Pancreas (tissue), 10 donors: ENCODE results near the gene RTTN. TPM values are rescaled to one million over a fixed set of nuclear protein-coding genes. Genes with fewer than 3 reads are reported as not detected.
A peak's percentile ranks its signal among the peaks of the same experiment; 100 is the strongest.

Experiments
- ATAC-seq, 4 donors: fragments of 200-7000 bp; cut with Tn5 transposase; one replicate each; pipeline versions ENCODE4 v1.8.0 to v1.9.1; 2020; ENCODE audit warnings: mild to moderate bottlenecking in 4 of 4, moderate library complexity in 4 of 4
- DNase-seq, 6 donors: peaks; one replicate each; pipeline ENCODE4 v3.0.0-alpha.2; 2020
- FAIRE-seq: peaks from 2 replicates; lab custom pipeline; 2012; peaks lifted over from hg19 to GRCh38; lab: Jason Lieb, UNC
- H3K27ac ChIP-seq, 4 donors: fragments of 200-600 bp; sonication (generic); 1 replicate in 3 of 4; 2 replicates in 1 of 4; pipeline versions ENCODE4 v1.5.0 to v1.8.0; 2020
- H3K27me3 ChIP-seq, 4 donors: fragments of 200-600 bp; one replicate each; pipeline ENCODE4 v1.8.0; 2021
- H3K36me3 ChIP-seq, 3 donors: fragments of 200-600 bp; sonication (generic) in 1 of 3; one replicate each; pipeline versions ENCODE4 v1.5.0 to v1.8.0; 2020 to 2021
- H3K4me1 ChIP-seq, 3 donors: fragments of 200-600 bp; one replicate each; pipeline ENCODE4 v1.8.0; 2021
- H3K4me3 ChIP-seq, 4 donors: fragments of 200-600 bp; sonication (generic) in 2 of 4; one replicate each; pipeline versions ENCODE4 v1.5.0 to v1.8.0; 2020 to 2021
- H3K9me3 ChIP-seq, 4 donors: fragments of 200-600 bp; one replicate each; pipeline ENCODE4 v1.8.0; 2021
- CTCF ChIP-seq, 4 donors: fragments of 200-600 bp; sonication (generic) in 3 of 4; IDR thresholded peaks; one replicate each; pipeline versions ENCODE4 v1.5.0 to v1.8.0; 2021; ENCODE audit warnings: antibody characterized with exemption in 4 of 4
- WGBS, 2 donors: extraction: QIAGEN DNeasy Blood & Tissue Kit; methylation state at CpG; one replicate each; pipeline ENCODE4 v1.1.7; 2013; 5-methylcytosine and 5-hydroxymethylcytosine counted together
- intact Hi-C, 3 donors: fragments of 100-400 bp; cut with DNase I; formaldehyde crosslinking; loops; one replicate each; pipeline versions ENCODE4 v1.11.1 to v1.14.2; 2022
- polyA plus RNA-seq, 2 donors: library from polyadenylated mRNA; stranded (reverse); fragments of 200-250 nt; gene quantifications; one replicate each; pipeline ENCODE4 v1.2.3, GENCODE V29; 2013
- total RNA-seq, 6 donors: library from RNA; stranded (reverse); fragmentation: NEBNext Ultra II Directional in 4 of 6; extraction: Animal tissue kit (Norgen Biotek cat#: 25700) in 4 of 6; gene quantifications; one replicate each; pipeline versions ENCODE4 v1.2.1 to v1.2.4, GENCODE V29; 2021 to 2023
- donor health status: healthy with polysubstance abuse.
- donor health status: DM: no; HTN: no; CAD: no; lungs with moderate emphysema.
- donor health status: DM: no; HTN: no; CAD: no.
- donor health status: control.
- donor health status: control.
- donor health status: Bipolar disorder and iron deficiency.
- donor health status: DM: yes; HTN: yes; CAD: no.
- donor health status: DM: no; HTN: no; CAD: no.
- donor health status: DM: no; HTN: no; CAD: no.
- donor health status: DM: yes; HTN: yes; CAD: no.

RTTN gene
- total and polyA plus RNA-seq, 8 donors, result 2.5 to 7.2 (median 4.5) TPM

- no peak overlapping the region for H3K27ac ChIP-seq
- H3K4me1 ChIP-seq, result peaks cover 9 to 11% (median 10%) of the 10 kb centered on the region in 3 donors
- TF ChIP-seq CTCF (IDR thresholded peaks at IDR 0.05), result no peak
- no peaks in the 10 kb centered on the region for H3K27me3 ChIP-seq
- H3K36me3 ChIP-seq, result no peaks in the 10 kb centered on the region
- intact Hi-C loops, result no loop called here
- WGBS, 2 donors, result 97% methylated on average over 3 of the region's 3 CpGs
- FAIRE-seq, result no peak
- no peak overlapping the region for H3K4me3 ChIP-seq
- no peaks in the 10 kb centered on the region for H3K9me3 ChIP-seq
- ATAC-seq, result no peak
- DNase-seq, result no peak
Observed at GRCh38 chr18:70022636-70023035, 182.9 kb downstream of the RTTN start.

GRCh38 chr18:70021498-70021897 lies 184.0 kb downstream of the RTTN start:
- ATAC-seq (peak in 3 of 4 donors; percentile 22 to 51 (median 37)), FAIRE-seq (no peak)

GRCh38 chr18:70021043-70021442 lies 184.4 kb downstream of the RTTN start:
- Histone ChIP-seq H3K9me3 (no peaks in the 10 kb centered on the region), H3K27me3 (no peaks in the 10 kb centered on the region), H3K27ac (peak overlapping the region in 1 of 4 donors; percentile 54), H3K36me3 (no peaks in the 10 kb centered on the region), H3K4me1 (peaks cover 9 to 11% (median 10%) of the 10 kb centered on the region in 3 donors), H3K4me3 (no peak overlapping the region)
- DNase-seq (peak in 1 of 6 donors; percentile 28), FAIRE-seq (no peak), ATAC-seq (peak; percentile 86 to 98 (median 92))
- 31 to 35% methylated on average over 1 of the region's 1 CpG for WGBS, 2 donors
- intact Hi-C loops, result no loop called here
- no peak for TF ChIP-seq CTCF (IDR thresholded peaks at IDR 0.05)

More at GRCh38 chr18:70021498-70021897, 184.0 kb downstream of the RTTN start:
- 44 to 50% methylated on average over 1 of the region's 1 CpG for WGBS, 2 donors
- no peak overlapping the region for H3K4me3 ChIP-seq
- TF ChIP-seq CTCF (IDR thresholded peaks at IDR 0.05), result no peak
- H3K27ac ChIP-seq, result peak overlapping the region in 1 of 4 donors; percentile 54
- intact Hi-C loops, result no loop called here
- no peak for DNase-seq
- no peaks in the 10 kb centered on the region for H3K36me3 ChIP-seq
- H3K4me1 ChIP-seq, result peaks cover 9 to 11% (median 10%) of the 10 kb centered on the region in 3 donors
- H3K9me3 ChIP-seq, result no peaks in the 10 kb centered on the region
- no peaks in the 10 kb centered on the region for H3K27me3 ChIP-seq

- Histone ChIP-seq H3K27ac (no peak overlapping the region), H3K27me3 (no peaks in the 10 kb centered on the region), H3K4me3 (no peak overlapping the region), H3K4me1 (peaks cover 9 to 11% (median 10%) of the 10 kb centered on the region in 3 donors), H3K36me3 (no peaks in the 10 kb centered on the region), H3K9me3 (no peaks in the 10 kb centered on the region)
- no peak for FAIRE-seq
- no peak for DNase-seq
- no peak for TF ChIP-seq CTCF (IDR thresholded peaks at IDR 0.05)
- intact Hi-C loops, result no loop called here
- no peak for ATAC-seq
- WGBS, 2 donors, result 86 to 91% methylated on average over 2 of the region's 2 CpGs
Observed at GRCh38 chr18:70019991-70020390, 185.5 kb downstream of the RTTN start.

- 80 to 84% methylated on average over 2 of the region's 2 CpGs for WGBS, 2 donors
- no peak for FAIRE-seq
- intact Hi-C loops, result no loop called here
Observed at GRCh38 chr18:70019136-70019535, 186.4 kb downstream of the RTTN start.

More at GRCh38 chr18:70019136-70019535, 186.4 kb downstream of the RTTN start:
- Histone ChIP-seq H3K27ac (no peak overlapping the region), H3K36me3 (no peaks in the 10 kb centered on the region), H3K27me3 (no peaks in the 10 kb centered on the region), H3K4me1 (peaks cover 9 to 11% (median 10%) of the 10 kb centered on the region in 3 donors), H3K9me3 (no peaks in the 10 kb centered on the region), H3K4me3 (no peak overlapping the region)
- TF ChIP-seq CTCF (IDR thresholded peaks at IDR 0.05), result no peak
- ATAC-seq, result no peak
- no peak for DNase-seq
